ENCODE measurements around the gene GMEB2. TPM values are rescaled to one million over a fixed set of nuclear protein-coding genes. Genes with fewer than 3 reads are reported as not detected.
"Not testable (repeated sequence)": the region's sequence is repeated elsewhere in the genome, so short reads cannot be mapped to it uniquely, and the experiment has no call there.

The GMEB2 gene
- total and polyA plus RNA-seq, 2 donors: 9.3 to 16.3 TPM

DNA sequence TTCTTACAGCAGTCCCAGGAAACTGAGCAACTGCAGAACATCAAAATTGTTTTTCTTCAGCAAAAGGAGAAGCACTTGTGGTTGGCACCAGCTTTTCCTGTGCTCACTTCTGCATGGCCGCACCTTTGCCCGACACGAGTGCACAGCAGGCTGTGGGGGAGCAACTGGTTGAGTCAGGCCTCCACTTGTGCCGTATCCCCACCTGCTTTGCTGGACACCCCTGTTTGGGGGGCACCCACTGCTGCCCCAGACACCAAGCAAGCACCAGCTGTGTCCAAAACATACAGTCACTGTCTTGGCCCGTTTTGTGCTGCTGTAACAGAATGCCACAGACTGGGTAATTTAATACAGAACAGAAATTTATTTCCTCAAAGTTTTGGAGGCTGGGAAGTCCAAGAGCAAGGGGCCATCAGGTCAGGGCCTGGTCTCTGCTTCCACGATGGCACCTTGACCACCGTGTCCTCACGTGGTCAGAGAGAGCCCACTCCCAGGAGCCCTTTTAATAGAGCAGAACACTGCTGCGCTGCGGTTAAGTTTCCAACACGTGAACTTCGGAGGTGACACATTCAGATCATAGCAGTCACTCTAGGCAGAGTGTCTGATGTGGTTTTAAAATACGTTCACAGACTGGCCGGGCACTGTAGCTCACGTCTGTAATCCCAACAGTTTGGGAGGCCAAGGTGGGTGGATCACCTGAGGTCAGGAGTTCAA is 8.7 kb upstream of the GMEB2 start:
- Histone ChIP-seq H3K4me1 (ENCODE audit: control insufficient read depth in 2 of 2, insufficient read depth in 2 of 2, low read length in 2 of 2) (peaks cover 47 to 87% of the 10 kb centered on the region in 2 donors), H3K4me3 (ENCODE audit: low read length in 2 of 2) (peak overlapping the region; percentile 7 to 11)
- DNase-seq (ENCODE audit: low read depth in 6 of 9, low spot score in 9 of 9): peak in 8 of 9 donors; percentile 63 to 93 (median 80)

DNA sequence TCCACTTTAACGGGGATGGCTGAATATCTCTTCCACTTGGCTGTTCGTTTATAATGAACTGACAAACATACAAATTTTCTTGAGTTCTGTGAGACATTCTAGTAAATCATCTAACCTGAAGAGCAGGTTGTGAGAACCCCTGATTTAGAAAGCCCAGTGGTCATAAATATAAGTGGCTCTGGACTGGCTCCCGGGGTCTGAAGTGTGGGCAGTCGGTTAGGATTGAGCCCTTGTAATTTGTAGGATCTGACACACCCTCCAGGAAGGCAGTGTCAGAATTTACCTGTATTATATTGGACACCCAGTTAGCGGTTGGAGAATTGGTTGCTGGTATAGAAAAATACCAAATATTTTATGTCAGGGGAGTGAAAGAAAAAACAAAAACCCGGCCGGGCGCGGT is 6.8 kb upstream of the GMEB2 start:
- peaks cover 0 to 2% of the 10 kb centered on the region in 2 donors for H3K36me3 ChIP-seq (ENCODE audit: control insufficient read depth in 2 of 2, insufficient read depth in 2 of 2, low read length in 1 of 2)
- H3K27me3 ChIP-seq (ENCODE audit: control insufficient read depth in 2 of 2, insufficient read depth in 1 of 2, low read length in 1 of 2): no peaks in the 10 kb centered on the region
- 96% methylated on average over 9 of the region's 9 CpGs for WGBS
- H3K27ac ChIP-seq (ENCODE audit: low read depth in 1 of 2, low read length in 1 of 2): peak overlapping the region; percentile 75 to 80
- no peak for DNase-seq (ENCODE audit: low read depth in 6 of 9, low spot score in 9 of 9)
- H3K9me3 ChIP-seq (ENCODE audit: control insufficient read depth in 2 of 2, insufficient read depth in 1 of 2, low read length in 1 of 2): no peaks in the 10 kb centered on the region
- peaks cover 37 to 71% of the 10 kb centered on the region in 2 donors for H3K4me1 ChIP-seq (ENCODE audit: control insufficient read depth in 2 of 2, insufficient read depth in 2 of 2, low read length in 2 of 2)
- H3K4me3 ChIP-seq (ENCODE audit: low read length in 2 of 2): no peak overlapping the region

More for the DNA sequence above, 8.7 kb upstream of the GMEB2 start:
- peaks cover 0 to 2% of the 10 kb centered on the region in 2 donors for H3K36me3 ChIP-seq (ENCODE audit: control insufficient read depth in 2 of 2, insufficient read depth in 2 of 2, low read length in 1 of 2)
- no peaks in the 10 kb centered on the region for H3K27me3 ChIP-seq (ENCODE audit: control insufficient read depth in 2 of 2, insufficient read depth in 1 of 2, low read length in 1 of 2)
- WGBS: 5% methylated on average over 15 of the region's 15 CpGs
- no peaks in the 10 kb centered on the region for H3K9me3 ChIP-seq (ENCODE audit: control insufficient read depth in 2 of 2, insufficient read depth in 1 of 2, low read length in 1 of 2)
- H3K27ac ChIP-seq (ENCODE audit: low read depth in 1 of 2, low read length in 1 of 2): peak overlapping the region; percentile 96 to 99

DNA sequence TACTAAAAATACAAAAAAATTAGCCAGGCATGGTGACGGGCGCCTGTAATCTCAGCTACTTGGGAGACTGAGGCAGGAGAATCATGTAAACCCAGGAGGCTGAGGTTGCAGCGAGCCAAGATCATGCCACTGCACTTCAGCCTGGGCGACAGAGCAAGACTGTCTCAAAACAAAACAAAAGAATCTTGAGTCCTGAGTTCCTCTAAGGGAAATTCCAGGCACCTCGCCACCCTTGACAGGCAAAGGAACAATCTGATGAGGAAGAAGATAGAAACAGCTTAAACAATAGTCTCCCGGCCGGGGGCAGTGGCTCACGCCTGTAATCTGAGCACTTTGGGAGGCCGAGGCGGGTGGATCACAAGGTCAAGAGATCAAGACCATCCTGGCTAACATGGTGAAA is 4.5 kb upstream of the GMEB2 start:
- not testable (repeated sequence) for H3K4me3 ChIP-seq (ENCODE audit: low read length in 2 of 2); H3K27ac ChIP-seq (ENCODE audit: low read depth in 1 of 2, low read length in 1 of 2); H3K9me3 ChIP-seq (ENCODE audit: control insufficient read depth in 2 of 2, insufficient read depth in 1 of 2, low read length in 1 of 2); H3K36me3 ChIP-seq (ENCODE audit: control insufficient read depth in 2 of 2, insufficient read depth in 2 of 2, low read length in 1 of 2); H3K27me3 ChIP-seq (ENCODE audit: control insufficient read depth in 2 of 2, insufficient read depth in 1 of 2, low read length in 1 of 2); DNase-seq (ENCODE audit: low read depth in 6 of 9, low spot score in 9 of 9)
- H3K4me1 ChIP-seq (ENCODE audit: control insufficient read depth in 2 of 2, insufficient read depth in 2 of 2, low read length in 2 of 2): peaks cover 25 to 57% of the 10 kb centered on the region in 2 donors
- WGBS: 85% methylated on average over 10 of the region's 10 CpGs

DNA sequence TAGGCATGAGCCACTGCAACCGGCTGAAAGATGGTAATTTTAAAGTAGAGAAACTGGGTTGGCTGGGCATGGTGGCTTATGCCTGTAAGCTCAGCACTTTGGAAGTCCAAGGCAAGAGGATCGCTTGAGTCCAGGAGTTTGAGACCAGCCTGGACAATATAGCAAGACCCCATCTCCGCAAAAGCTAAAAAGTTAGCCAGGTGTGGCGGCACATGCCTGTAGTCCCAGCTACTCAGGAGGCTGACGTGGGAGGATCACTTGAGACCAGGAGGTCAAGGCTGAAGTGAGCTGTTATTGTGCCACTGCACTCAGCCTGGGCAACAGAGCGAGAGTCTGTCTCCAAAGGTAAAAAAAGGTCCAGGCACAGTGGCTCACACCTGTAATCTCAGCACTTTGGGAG is 4.1 kb upstream of the GMEB2 start:
- Histone ChIP-seq H3K4me1 (ENCODE audit: control insufficient read depth in 2 of 2, insufficient read depth in 2 of 2, low read length in 2 of 2) (peaks cover 26 to 54% of the 10 kb centered on the region in 2 donors), H3K27ac (ENCODE audit: low read depth in 1 of 2, low read length in 1 of 2) (peak overlapping the region in 1 of 2 donors; percentile 18)
- H3K9me3 ChIP-seq (ENCODE audit: control insufficient read depth in 2 of 2, insufficient read depth in 1 of 2, low read length in 1 of 2); H3K27me3 ChIP-seq (ENCODE audit: control insufficient read depth in 2 of 2, insufficient read depth in 1 of 2, low read length in 1 of 2); H3K4me3 ChIP-seq (ENCODE audit: low read length in 2 of 2); H3K36me3 ChIP-seq (ENCODE audit: control insufficient read depth in 2 of 2, insufficient read depth in 2 of 2, low read length in 1 of 2); DNase-seq (ENCODE audit: low read depth in 6 of 9, low spot score in 9 of 9): not testable (repeated sequence)
- WGBS: 97% methylated on average over 6 of the region's 6 CpGs

DNA sequence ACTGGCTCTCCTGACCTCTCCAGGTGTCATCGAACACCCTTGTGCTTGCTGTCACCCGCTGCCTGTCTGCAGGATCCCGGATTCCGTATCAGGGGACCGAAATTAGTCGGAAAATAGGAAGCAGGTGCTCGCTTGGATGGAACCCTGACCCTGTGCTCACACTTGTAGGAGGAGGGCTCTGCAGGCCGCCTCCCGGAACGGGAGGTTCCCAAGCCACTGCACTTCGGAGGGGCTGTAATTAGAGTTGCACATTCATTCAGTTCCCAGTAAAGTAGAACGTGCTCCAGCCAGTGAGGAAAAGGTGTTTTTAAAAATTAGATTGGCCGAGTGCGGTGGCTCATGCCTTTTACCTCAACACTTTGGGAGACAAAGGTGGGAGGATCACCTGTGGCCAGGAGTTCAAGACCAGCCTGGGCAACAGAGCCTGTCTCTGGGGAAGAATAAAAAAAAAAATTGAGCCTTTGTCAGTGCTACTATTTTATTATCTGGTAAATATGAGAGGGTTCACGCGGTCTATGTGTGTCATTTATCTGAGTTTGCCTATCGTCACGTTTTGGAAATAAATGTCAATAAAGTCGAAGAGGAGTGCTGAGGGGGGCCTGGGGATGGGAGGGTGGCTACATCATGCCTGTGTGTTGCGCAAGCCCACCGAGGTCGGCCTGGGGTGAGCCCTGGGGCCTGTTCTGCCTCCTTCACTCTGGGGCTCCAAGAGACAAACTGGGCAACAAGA is 1.5 kb upstream of the GMEB2 start:
- H3K4me1 ChIP-seq (ENCODE audit: control insufficient read depth in 2 of 2, insufficient read depth in 2 of 2, low read length in 2 of 2): peaks cover 14 to 39% of the 10 kb centered on the region in 2 donors
- H3K9me3 ChIP-seq (ENCODE audit: control insufficient read depth in 2 of 2, insufficient read depth in 1 of 2, low read length in 1 of 2): no peaks in the 10 kb centered on the region
- H3K36me3 ChIP-seq (ENCODE audit: control insufficient read depth in 2 of 2, insufficient read depth in 2 of 2, low read length in 1 of 2): peaks cover 0 to 8% of the 10 kb centered on the region in 2 donors
- peak in 2 of 9 donors; percentile 54 to 72 for DNase-seq (ENCODE audit: low read depth in 6 of 9, low spot score in 9 of 9)
- H3K27ac ChIP-seq (ENCODE audit: low read depth in 1 of 2, low read length in 1 of 2): peak overlapping the region; percentile 78 to 96
- WGBS: 25% methylated on average over 22 of the region's 22 CpGs
- peak overlapping the region; percentile 77 to 95 for H3K4me3 ChIP-seq (ENCODE audit: low read length in 2 of 2)
- H3K27me3 ChIP-seq (ENCODE audit: control insufficient read depth in 2 of 2, insufficient read depth in 1 of 2, low read length in 1 of 2): no peaks in the 10 kb centered on the region

DNA sequence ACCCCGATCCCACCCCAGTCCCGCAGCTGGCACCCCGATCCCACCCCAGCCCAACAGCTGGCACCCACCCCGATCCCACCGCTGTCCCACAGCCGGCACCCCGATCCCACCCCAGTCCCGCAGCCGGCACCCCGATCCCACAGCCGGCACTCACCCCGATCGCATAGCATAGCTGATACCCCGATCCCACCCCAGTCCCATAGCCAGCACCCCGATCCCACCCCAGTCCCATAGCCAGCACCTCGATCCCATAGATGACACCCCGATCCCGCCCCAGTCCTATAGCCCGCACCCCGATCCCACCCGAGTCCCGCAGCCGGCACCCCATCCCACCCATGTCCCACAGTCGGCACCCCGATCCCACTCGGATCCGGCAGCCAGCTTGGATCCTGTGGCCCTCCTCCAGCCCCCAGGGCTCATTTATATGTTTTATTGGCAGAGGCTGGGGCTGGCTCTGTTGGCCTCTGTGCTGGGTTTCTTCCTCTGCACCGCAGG is 897 bp upstream of the GMEB2 start:
- Histone ChIP-seq H3K9me3 (ENCODE audit: control insufficient read depth in 2 of 2, insufficient read depth in 1 of 2, low read length in 1 of 2) (no peaks in the 10 kb centered on the region), H3K4me3 (ENCODE audit: low read length in 2 of 2) (peak overlapping the region; percentile 77 to 95), H3K4me1 (ENCODE audit: control insufficient read depth in 2 of 2, insufficient read depth in 2 of 2, low read length in 2 of 2) (peaks cover 14 to 33% of the 10 kb centered on the region in 2 donors), H3K27ac (ENCODE audit: low read depth in 1 of 2, low read length in 1 of 2) (peak overlapping the region; percentile 78 to 96), H3K27me3 (ENCODE audit: control insufficient read depth in 2 of 2, insufficient read depth in 1 of 2, low read length in 1 of 2) (no peaks in the 10 kb centered on the region), H3K36me3 (ENCODE audit: control insufficient read depth in 2 of 2, insufficient read depth in 2 of 2, low read length in 1 of 2) (peaks cover 0 to 8% of the 10 kb centered on the region in 2 donors)
- 14% methylated on average over 28 of the region's 28 CpGs for WGBS
- no peak for DNase-seq (ENCODE audit: low read depth in 6 of 9, low spot score in 9 of 9)

DNA sequence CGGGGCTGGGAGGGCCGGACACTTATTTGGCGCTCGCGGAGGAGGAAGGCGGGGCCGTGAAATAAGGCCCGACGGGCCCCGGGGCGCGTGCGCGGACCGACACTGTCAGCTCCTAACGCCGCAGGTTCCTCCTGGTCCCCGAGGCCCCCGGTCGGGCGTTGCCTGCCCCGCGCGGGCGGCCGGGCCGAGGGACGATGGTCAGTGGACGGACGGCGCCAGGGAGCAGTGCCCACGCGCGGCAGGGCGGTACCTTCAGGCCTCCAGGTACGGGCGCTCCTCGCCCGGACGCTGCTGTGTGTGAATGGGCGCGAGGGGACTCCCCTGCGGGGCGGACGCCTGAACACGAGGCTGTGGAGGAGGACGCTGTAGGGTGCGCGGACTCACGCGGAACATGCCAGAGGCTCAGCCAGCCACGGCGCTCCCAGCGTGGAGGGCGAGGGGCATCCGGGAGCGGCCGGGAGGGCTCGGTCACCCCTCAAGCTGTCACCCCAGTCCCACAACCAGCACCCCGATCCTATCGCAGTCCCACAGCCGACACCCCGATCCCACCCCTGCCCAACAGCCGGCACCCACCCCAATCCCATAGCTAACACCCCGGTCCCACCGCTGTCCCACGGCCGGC is 339 bp upstream of the GMEB2 start:
- peaks cover 14 to 27% of the 10 kb centered on the region in 2 donors for H3K4me1 ChIP-seq (ENCODE audit: control insufficient read depth in 2 of 2, insufficient read depth in 2 of 2, low read length in 2 of 2)
- no peaks in the 10 kb centered on the region for H3K9me3 ChIP-seq (ENCODE audit: control insufficient read depth in 2 of 2, insufficient read depth in 1 of 2, low read length in 1 of 2)
- DNase-seq (ENCODE audit: low read depth in 6 of 9, low spot score in 9 of 9): peak; percentile 70 to 97 (median 91)
- WGBS: under 1% methylated on average over 68 of the region's 68 CpGs
- peak overlapping the region; percentile 77 to 95 for H3K4me3 ChIP-seq (ENCODE audit: low read length in 2 of 2)
- peaks cover 2 to 8% of the 10 kb centered on the region in 2 donors for H3K36me3 ChIP-seq (ENCODE audit: control insufficient read depth in 2 of 2, insufficient read depth in 2 of 2, low read length in 1 of 2)
- H3K27ac ChIP-seq (ENCODE audit: low read depth in 1 of 2, low read length in 1 of 2): peak overlapping the region; percentile 89 to 96
- no peaks in the 10 kb centered on the region for H3K27me3 ChIP-seq (ENCODE audit: control insufficient read depth in 2 of 2, insufficient read depth in 1 of 2, low read length in 1 of 2)

DNA sequence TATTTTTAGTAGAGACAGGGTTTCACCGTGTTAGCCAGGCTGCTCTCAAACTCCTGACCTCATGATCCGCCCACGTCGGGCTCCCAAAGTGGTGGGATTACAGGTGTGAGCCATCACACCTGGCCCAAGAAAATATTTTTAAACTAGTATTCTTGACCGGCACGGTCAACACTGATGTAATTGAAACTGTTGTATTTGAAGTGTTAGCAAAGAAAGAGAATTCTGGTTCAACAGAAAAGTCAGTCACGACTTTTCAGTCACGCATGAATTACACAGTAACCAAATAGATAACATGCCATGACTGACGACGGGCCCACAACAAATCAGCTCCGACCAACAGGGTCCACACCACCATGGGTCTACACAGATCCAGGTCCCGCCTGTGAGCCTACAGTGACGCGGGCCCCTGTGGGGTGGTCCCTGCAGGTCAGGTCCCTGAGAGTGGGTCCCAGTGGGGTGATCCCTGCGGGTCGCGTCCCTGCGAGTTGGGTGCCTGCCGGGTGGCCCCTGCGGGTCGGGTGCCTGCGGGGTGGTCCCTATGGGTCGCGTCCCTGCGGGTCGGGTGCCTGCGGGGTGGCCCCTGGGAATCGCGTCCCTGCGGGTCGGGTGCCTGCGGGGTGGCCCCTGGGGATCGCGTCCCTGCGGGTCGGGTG is 1.0 kb downstream of the GMEB2 start:
- peaks cover 14 to 19% of the 10 kb centered on the region in 2 donors for H3K4me1 ChIP-seq (ENCODE audit: control insufficient read depth in 2 of 2, insufficient read depth in 2 of 2, low read length in 2 of 2)
- peaks cover 3 to 7% of the 10 kb centered on the region in 2 donors for H3K36me3 ChIP-seq (ENCODE audit: control insufficient read depth in 2 of 2, insufficient read depth in 2 of 2, low read length in 1 of 2)
- H3K9me3 ChIP-seq (ENCODE audit: control insufficient read depth in 2 of 2, insufficient read depth in 1 of 2, low read length in 1 of 2): no peaks in the 10 kb centered on the region
- no peaks in the 10 kb centered on the region for H3K27me3 ChIP-seq (ENCODE audit: control insufficient read depth in 2 of 2, insufficient read depth in 1 of 2, low read length in 1 of 2)
- DNase-seq (ENCODE audit: low read depth in 6 of 9, low spot score in 9 of 9): peak in 1 of 9 donors; percentile 40
- peak overlapping the region; percentile 60 to 77 for H3K4me3 ChIP-seq (ENCODE audit: low read length in 2 of 2)
- WGBS: 23% methylated on average over 36 of the region's 36 CpGs
- H3K27ac ChIP-seq (ENCODE audit: low read depth in 1 of 2, low read length in 1 of 2): peak overlapping the region; percentile 66 to 96

Data from thymus (tissue), 11 donors.